IMR-90 (cell line): ENCODE results near the gene DZIP1. TPM values are rescaled to one million over a fixed set of nuclear protein-coding genes. Genes with fewer than 3 reads are reported as not detected.

Experiments
- ATAC-seq: fragments of 200-7000 bp; cut with Tn5 transposase; 2 replicates; pipeline ENCODE4 v1.9.1; 2020; ENCODE audit warnings: low read depth, mild to moderate bottlenecking, moderate library complexity
- BruUV-seq: library from RNA; stranded (reverse); fragments of 400-500 nt; replicated peaks from 2 replicates; lab custom pipeline; 2021; lab: Mats Ljungman, UMichigan
- CTCF ChIA-PET: fragments of 300-600 bp; formaldehyde crosslinking; extraction: SDS; loops from one replicate; lab custom pipeline; 2021; ENCODE audit warnings: antibody characterized with exemption; lab: Yijun Ruan, JAX
- POLR2A ChIA-PET: fragments of 300-600 bp; sonication (Branson Sonifier 250); formaldehyde crosslinking; loops from one replicate; lab custom pipeline; 2022; ENCODE audit warnings: antibody characterized with exemption; ENCODE audit not compliant: unreplicated experiment; lab: Charles Lee
- DNase-seq: peaks from one replicate; pipeline ENCODE4 v3.0.0; 2013
- H2AFZ ChIP-seq: replicated peaks from 2 replicates; pipeline ENCODE3; 2013; ENCODE audit warnings: low read length, mild to moderate bottlenecking; ENCODE audit not compliant: poor library complexity
- H2AK5ac ChIP-seq: 2 replicates; pipeline ENCODE4 v1.6.1; 2013; ENCODE audit warnings: low read depth, low read length, inconsistent platforms
- H2AK9ac ChIP-seq: replicated peaks from 2 replicates; pipeline ENCODE3; 2013; ENCODE audit warnings: mild to moderate bottlenecking, low read depth, low read length, moderate library complexity; ENCODE audit not compliant: poor library complexity
- H2BK120ac ChIP-seq: 2 replicates; pipeline ENCODE4 v1.6.1; 2013; ENCODE audit warnings: low read depth, low read length, inconsistent platforms
- H2BK15ac ChIP-seq: 3 replicates; pipeline ENCODE4 v1.6.1; 2013; ENCODE audit warnings: low read depth, low read length, inconsistent platforms
- H2BK20ac ChIP-seq: 2 replicates; pipeline ENCODE4 v1.6.1; 2013; ENCODE audit warnings: low read depth, mild to moderate bottlenecking, inconsistent platforms, low read length, moderate library complexity
- H2BK5ac ChIP-seq: 2 replicates; pipeline ENCODE4 v1.6.1; 2013; ENCODE audit warnings: mild to moderate bottlenecking, low read depth, low read length, inconsistent platforms; ENCODE audit not compliant: poor library complexity, severe bottlenecking
- H3K14ac ChIP-seq: replicated peaks from 2 replicates; pipeline ENCODE4 v1.6.1; 2013; ENCODE audit warnings: low read depth, low read length, inconsistent platforms
- H3K18ac ChIP-seq: 2 replicates; pipeline ENCODE4 v1.6.1; 2013; ENCODE audit warnings: low read depth, low read length, control low read depth
- H3K23ac ChIP-seq: 2 replicates; pipeline ENCODE4 v1.6.1; 2013; ENCODE audit warnings: low read depth, low read length, inconsistent platforms
- H3K27ac ChIP-seq: 2 replicates; pipeline ENCODE4 v1.5.1; 2013; ENCODE audit warnings: mild to moderate bottlenecking, control low read depth, low read length; ENCODE audit not compliant: insufficient read depth
- H3K27me3 ChIP-seq: 2 replicates; pipeline ENCODE4 v1.6.1; 2013; ENCODE audit warnings: low read length; ENCODE audit not compliant: control insufficient read depth, insufficient read depth
- H3K36me3 ChIP-seq: 2 replicates; pipeline ENCODE4 v1.6.1; 2013; ENCODE audit warnings: low read length, mixed read lengths; ENCODE audit not compliant: control insufficient read depth, insufficient read depth
- H3K4ac ChIP-seq: 2 replicates; pipeline ENCODE4 v1.6.1; 2013; ENCODE audit warnings: low read depth, low read length, inconsistent platforms
- H3K4me1 ChIP-seq: 2 replicates; pipeline ENCODE4 v1.6.1; 2013; ENCODE audit warnings: low read length, mixed read lengths; ENCODE audit not compliant: control insufficient read depth, insufficient read depth
- H3K4me2 ChIP-seq: 2 replicates; pipeline ENCODE4 v1.6.1; 2013; ENCODE audit warnings: low read depth, mild to moderate bottlenecking, control low read depth, low read length, moderate library complexity
- H3K4me3 ChIP-seq: 2 replicates; pipeline ENCODE4 v1.5.1; 2013; ENCODE audit warnings: low read depth, mild to moderate bottlenecking, control low read depth, low read length, moderate library complexity; ENCODE audit not compliant: insufficient read depth
- H3K56ac ChIP-seq: 2 replicates; pipeline ENCODE4 v1.6.1; 2013; ENCODE audit warnings: low read length, inconsistent platforms; ENCODE audit not compliant: insufficient read depth; ENCODE audit errors: extremely low read depth
- H3K79me1 ChIP-seq, 2 experiments: 2 replicates each; pipeline ENCODE4 v1.6.1; 2013; ENCODE audit warnings: low read length in 2 of 2, inconsistent platforms in 1 of 2, low read depth in 1 of 2
- H3K9ac ChIP-seq: 2 replicates; pipeline ENCODE4 v1.6.1; 2013; ENCODE audit warnings: low read depth, low read length, control low read depth
- H3K9me1 ChIP-seq: 2 replicates; pipeline ENCODE4 v1.6.1; 2013; ENCODE audit warnings: low read length, inconsistent platforms; ENCODE audit not compliant: insufficient read depth
- H3K9me3 ChIP-seq: 2 replicates; pipeline ENCODE4 v1.6.1; 2013; ENCODE audit warnings: low read length; ENCODE audit not compliant: control insufficient read depth, insufficient read depth
- H4K20me1 ChIP-seq: 2 replicates; pipeline ENCODE4 v1.6.1; 2013; ENCODE audit warnings: low read length, inconsistent platforms; ENCODE audit not compliant: insufficient read depth
- H4K5ac ChIP-seq: 2 replicates; pipeline ENCODE4 v1.6.1; 2013; ENCODE audit warnings: mild to moderate bottlenecking, low read depth, low read length, control low read depth
- H4K8ac ChIP-seq, 2 experiments: 2 replicates each; pipeline ENCODE4 v1.6.1; 2013; ENCODE audit warnings: low read depth in 2 of 2, low read length in 2 of 2, control low read depth in 1 of 2, inconsistent platforms in 1 of 2
- H4K91ac ChIP-seq: 2 replicates; pipeline ENCODE4 v1.6.1; 2013; ENCODE audit warnings: low read depth, low read length, inconsistent platforms; ENCODE audit not compliant: insufficient read depth
- CTCF ChIP-seq: conservative IDR thresholded peaks from 2 replicates; pipeline ENCODE4 v1.5.1; 2012; ENCODE audit warnings: mild to moderate bottlenecking, low read depth, low read length, improper control_type of control experiment
- SMC3 ChIP-seq: fragments of 150-350 bp; IDR thresholded peaks from 2 replicates; pipeline ENCODE4 v1.6.1; 2016; ENCODE audit warnings: low read depth, mild to moderate bottlenecking, antibody characterized with exemption, low read length, moderate library complexity
- WGBS, 2 experiments: methylation state at CpG; one replicate each; pipeline versions ENCODE4 v1.1.5 to v1.1.7; 2013; ENCODE audit warnings: missing lambda C conversion rate in 2 of 2; ENCODE audit not compliant: insufficient read length in 1 of 2; ENCODE audit errors: extremely low coverage in 2 of 2; 5-methylcytosine and 5-hydroxymethylcytosine counted together
- dilution Hi-C: fragments of 300-500 bp; cut with HindIII; formaldehyde crosslinking; loops from one replicate; pipeline ENCODE4 v1.14.3; 2018; ENCODE audit warnings: low sequenced_read_pairs; ENCODE audit not compliant: unreplicated experiment
- in situ Hi-C: fragments of 300-500 bp; cut with MboI; formaldehyde crosslinking; loops from 3 replicates; pipeline ENCODE4 v1.14.3; 2019; ENCODE audit warnings: low sequenced_read_pairs, inconsistent platforms, mixed read lengths
- intact Hi-C: fragments of 100-400 bp; cut with micrococcal nuclease; formaldehyde crosslinking; loops from 2 replicates; pipeline ENCODE4 v1.10.0; 2022
- polyA plus RNA-seq, 3 experiments: library from polyadenylated mRNA; depleted of rRNA; stranded (reverse); fragments of >200 nt; gene quantifications; 2 replicates each; pipeline ENCODE4 v1.2.3, GENCODE V29; 2012; ENCODE audit warnings: low replicate concordance in 1 of 3
- total RNA-seq: library from RNA; depleted of rRNA; stranded (reverse); fragments of >200 nt; gene quantifications from 2 replicates; pipeline ENCODE4 v1.2.3, GENCODE V29; 2012

The DZIP1 gene
- total and polyA plus RNA-seq, 2 of the 4 experiments (the other 2 are of a cell fraction): 12.2 to 15.9 TPM

- no peak overlapping the region for H3K14ac ChIP-seq
- peak; percentile 21; the same call in 1 of the 2 replicates for TF ChIP-seq CTCF
- no peak for TF ChIP-seq SMC3
- in situ Hi-C loops: no loop called here
- no peak overlapping the region for H3K9ac ChIP-seq
- DNase-seq: no peak
- no peaks in the 10 kb centered on the region for H3K79me1 ChIP-seq
- H2AFZ ChIP-seq: no peak overlapping the region
- H4K91ac ChIP-seq: no peak overlapping the region
- H2BK5ac ChIP-seq: no peak overlapping the region
- peak; percentile 44; the same call in 1 of the 2 replicates for ATAC-seq
- WGBS, 2 experiments: no CpG with 5 or more reads among the region's 3 CpGs
- no peak overlapping the region for H2AK5ac ChIP-seq
- H2BK20ac ChIP-seq: no peak overlapping the region
- no peak overlapping the region for H3K18ac ChIP-seq
- no peak overlapping the region for H2BK15ac ChIP-seq
- H4K20me1 ChIP-seq: no peaks in the 10 kb centered on the region
- no peak overlapping the region for H3K4me2 ChIP-seq
- H2BK120ac ChIP-seq: no peak overlapping the region
- H3K27me3 ChIP-seq: peaks cover 11% of the 10 kb centered on the region; the same call in 1 of the 2 replicates
- peaks cover 3% of the 10 kb centered on the region; the same call in 1 of the 2 replicates for H3K4me1 ChIP-seq
- no peak overlapping the region for H3K27ac ChIP-seq
- ChIA-PET CTCF (interaction anchor here (0.6 to 1.7 kb wide), 6 partner anchors 10 to 1515 kb away, joined by 3 to 7 read pairs (median 4); no protein-coding TSS in a partner anchor), POLR2A (no interaction called here)
- no peak overlapping the region for H3K23ac ChIP-seq
- intact Hi-C loops: no loop called here
- dilution Hi-C loops: no loop called here
- H3K36me3 ChIP-seq: no peaks in the 10 kb centered on the region
- no peak overlapping the region for H2AK9ac ChIP-seq
- no TSS peak for BruUV-seq
- H3K9me1 ChIP-seq: no peaks in the 10 kb centered on the region
- no peak overlapping the region for H3K4me3 ChIP-seq
- H3K56ac ChIP-seq: no peak overlapping the region
- H4K5ac ChIP-seq: no peak overlapping the region
- H3K9me3 ChIP-seq: no peaks in the 10 kb centered on the region
- no peak overlapping the region for H4K8ac ChIP-seq
- H3K4ac ChIP-seq: no peak overlapping the region
Measured at GRCh38 chr13:95564091-95564490, 80.4 kb downstream of the DZIP1 start.
